Stimulated activated CD8-positive, alpha-beta memory T cell treated with anti-CD3 and anti-CD28 coated beads, Interleukin-4, amount 100 ng/mL, for 48 hours (primary cell): ENCODE results near the gene RAB3C.

Experiments
- DNase-seq: peaks from one replicate; pipeline ENCODE4 v3.0.0-alpha.2; 2020

The RAB3C gene

GRCh38 chr5:58891086-58891970, 308.5 kb downstream of the RAB3C start:
- peak; percentile 78 for DNase-seq

GRCh38 chr5:58891971-58892343, 309.1 kb downstream of the RAB3C start:
- no peak for DNase-seq

- no peak for DNase-seq
These were observed 310.7 kb downstream of the RAB3C start for GRCh38 chr5:58893551-58893950.

GRCh38 chr5:58898006-58898405, 315.1 kb downstream of the RAB3C start:
- no peak for DNase-seq

GRCh38 chr5:58898538-58898937, 315.7 kb downstream of the RAB3C start:
- no peak for DNase-seq

GRCh38 chr5:58901271-58901670, 318.4 kb downstream of the RAB3C start:
- no peak for DNase-seq

GRCh38 chr5:58902305-58902704, 319.4 kb downstream of the RAB3C start:
- no peak for DNase-seq

- no peak for DNase-seq
These were observed 319.9 kb downstream of the RAB3C start for GRCh38 chr5:58902765-58903164.

- no peak for DNase-seq
These were observed 321.9 kb downstream of the RAB3C start for GRCh38 chr5:58904737-58905136.

GRCh38 chr5:58905944-58906343, 323.1 kb downstream of the RAB3C start:
- no peak for DNase-seq
